SK-N-SH (cell line): ENCODE measurements around the gene DQX1. TPM values are rescaled to one million over a fixed set of nuclear protein-coding genes. Genes with fewer than 3 reads are reported as not detected.
A peak's percentile ranks its signal among the peaks of the same experiment; 100 is the strongest.

Source experiments
- CTCF ChIA-PET: fragments of 300-600, 350-600 bp; formaldehyde crosslinking; extraction: SDS; loops from one replicate; lab custom pipeline; 2021; lab: Yijun Ruan, JAX
- POLR2A ChIA-PET: fragments of 350-600 bp; sonication (Branson Sonifier 250); formaldehyde crosslinking; extraction: SDS; loops from one replicate; lab custom pipeline; 2020; ENCODE audit warnings: antibody characterized with exemption, inconsistent platforms; lab: Yijun Ruan, JAX
- DNase-seq: peaks from one replicate; pipeline ENCODE4 v3.0.0; 2012
- H2AFZ ChIP-seq: fragments of 200-600 bp; sonication (generic); 2 replicates; pipeline ENCODE4 v1.8.1; 2016; ENCODE audit warnings: antibody characterized with exemption, mild to moderate bottlenecking, low read depth
- H3F3A ChIP-seq: fragments of 200-600 bp; sonication (generic); replicated peaks from 2 replicates; pipeline ENCODE3; 2016; ENCODE audit warnings: antibody characterized with exemption, mild to moderate bottlenecking; ENCODE audit not compliant: insufficient read depth
- H3K27ac ChIP-seq, 2 experiments: fragments of 200-500 bp in 1 of 2; fragments of 200-600 bp in 1 of 2; sonication (Bioruptor generic) in 1 of 2; sonication (generic), shearing (Covaris generic) in 1 of 2; 2 replicates each; pipeline versions ENCODE4 v1.5.1 to v1.6.1; 2014 to 2016; ENCODE audit warnings: low read depth in 2 of 2, inconsistent platforms in 1 of 2, low read length in 1 of 2, mild to moderate bottlenecking in 1 of 2, mixed read lengths in 1 of 2
- H3K27me3 ChIP-seq: fragments of 200-600 bp; sonication (generic), shearing (Covaris generic); 2 replicates; pipeline ENCODE4 v1.6.1; 2016; ENCODE audit warnings: mixed run types; ENCODE audit not compliant: insufficient read depth
- H3K36me3 ChIP-seq, 2 experiments: fragments of 200-500 bp in 1 of 2; fragments of 200-600 bp in 1 of 2; sonication (Bioruptor generic) in 1 of 2; sonication (generic) in 1 of 2; replicated peaks in 1 of 2; 2 replicates each; pipeline versions ENCODE3 to v1.5.1; 2014 to 2016; ENCODE audit warnings: low read length in 1 of 2, mild to moderate bottlenecking in 1 of 2; ENCODE audit not compliant: insufficient read depth in 2 of 2, control insufficient read depth in 1 of 2
- H3K4me1 ChIP-seq, 2 experiments: fragments of 200-500 bp in 1 of 2; fragments of 200-600 bp in 1 of 2; sonication (Bioruptor generic) in 1 of 2; sonication (generic), shearing (Covaris generic) in 1 of 2; 2 replicates each; pipeline versions ENCODE4 v1.5.1 to v1.6.1; 2014 to 2016; ENCODE audit warnings: low read depth in 1 of 2, low read length in 1 of 2, mixed run types in 1 of 2; ENCODE audit not compliant: insufficient read depth in 2 of 2, control insufficient read depth in 1 of 2
- H3K4me2 ChIP-seq: fragments of 200-600 bp; sonication (generic), shearing (Covaris generic); 2 replicates; pipeline ENCODE4 v1.6.1; 2017; ENCODE audit warnings: mixed run types
- H3K4me3 ChIP-seq, 2 experiments: fragments of 200-500 bp in 1 of 2; fragments of 200-600 bp in 1 of 2; sonication (Bioruptor generic) in 1 of 2; sonication (generic), shearing (Covaris generic) in 1 of 2; 2 replicates each; pipeline versions ENCODE4 v1.5.1 to v1.8.1; 2014 to 2016; ENCODE audit warnings: low read depth in 2 of 2, inconsistent platforms in 1 of 2, low read length in 1 of 2, mild to moderate bottlenecking in 1 of 2, mixed read lengths in 1 of 2, moderate library complexity in 1 of 2
- H3K79me2 ChIP-seq: fragments of 200-600 bp; sonication (generic); 2 replicates; pipeline ENCODE4 v1.8.1; 2017; ENCODE audit warnings: mild to moderate bottlenecking; ENCODE audit not compliant: insufficient read depth
- H3K9ac ChIP-seq: fragments of 200-600 bp; sonication (generic); 2 replicates; pipeline ENCODE4 v1.6.1; 2017; ENCODE audit warnings: mixed run types
- H3K9me2 ChIP-seq: fragments of 200-600 bp; sonication (generic); 2 replicates; pipeline ENCODE4 v1.6.1; 2017; ENCODE audit warnings: mixed run types
- H3K9me3 ChIP-seq: fragments of 200-600 bp; sonication (generic); 2 replicates; pipeline ENCODE4 v1.6.1; 2017; ENCODE audit warnings: mixed run types, mild to moderate bottlenecking, moderate library complexity
- H4K20me1 ChIP-seq: fragments of 200-600 bp; sonication (generic); 2 replicates; pipeline ENCODE4 v1.6.1; 2017; ENCODE audit warnings: mild to moderate bottlenecking, mixed run types; ENCODE audit not compliant: insufficient read depth
- ELF1 ChIP-seq: IDR thresholded peaks from 2 replicates; pipeline ENCODE4 v1.4.0; 2012
- EZH2phosphoT487 ChIP-seq: fragments of 200-600 bp; sonication (generic); IDR thresholded peaks from 2 replicates; pipeline ENCODE4 v1.6.1; 2017; ENCODE audit warnings: low read depth, mixed run types, mild to moderate bottlenecking, antibody characterized with exemption, moderate library complexity, borderline replicate concordance
- FOSL2 ChIP-seq: IDR thresholded peaks from 2 replicates; pipeline ENCODE4 v1.4.0; 2012; ENCODE audit warnings: low read depth, mild to moderate bottlenecking, moderate library complexity, borderline replicate concordance
- FOXM1 ChIP-seq: IDR thresholded peaks from 2 replicates; pipeline ENCODE4 v1.4.0; 2012; ENCODE audit warnings: low read depth, mild to moderate bottlenecking
- GABPA ChIP-seq: IDR thresholded peaks from 2 replicates; pipeline ENCODE4 v1.4.0; 2012; ENCODE audit warnings: low read depth, mild to moderate bottlenecking
- GATA2 ChIP-seq: sonication (generic); formaldehyde crosslinking; IDR thresholded peaks from 2 replicates; pipeline ENCODE4 v1.5.0; 2020; ENCODE audit warnings: mild to moderate bottlenecking, missing genetic modification reagents
- IRF3 ChIP-seq: fragments of 150-350 bp; IDR thresholded peaks from 2 replicates; pipeline ENCODE4 v1.6.1; 2016; ENCODE audit warnings: mild to moderate bottlenecking, low read depth, low read length
- MEF2A ChIP-seq: IDR thresholded peaks from 2 replicates; pipeline ENCODE4 v1.4.0; 2012; ENCODE audit warnings: low read depth, borderline replicate concordance
- MXI1 ChIP-seq: IDR thresholded peaks from 2 replicates; pipeline ENCODE4 v1.6.1; 2012; ENCODE audit warnings: mild to moderate bottlenecking, low read depth, low read length, improper control_type of control experiment
- NFIC ChIP-seq: IDR thresholded peaks from 2 replicates; pipeline ENCODE4 v1.4.0; 2012; ENCODE audit warnings: borderline replicate concordance
- NRF1 ChIP-seq: IDR thresholded peaks from 2 replicates; pipeline ENCODE4 v1.6.1; 2012; ENCODE audit warnings: low read depth, mild to moderate bottlenecking, low read length
- PBX3 ChIP-seq: IDR thresholded peaks from 2 replicates; pipeline ENCODE4; 2012
- POLR2AphosphoS5 ChIP-seq: IDR thresholded peaks from 2 replicates; pipeline ENCODE4 v1.6.1; 2012; ENCODE audit warnings: low read depth, low read length
- RAD21 ChIP-seq: IDR thresholded peaks from 2 replicates; pipeline ENCODE4 v1.6.1; 2012; ENCODE audit warnings: mild to moderate bottlenecking, low read length
- RFX5 ChIP-seq: IDR thresholded peaks from 2 replicates; pipeline ENCODE4 v1.6.1; 2012; ENCODE audit warnings: mild to moderate bottlenecking, improper control_type of control experiment, low read length
- RXRA ChIP-seq: IDR thresholded peaks from 2 replicates; pipeline ENCODE4 v1.4.0; 2012; ENCODE audit warnings: low read depth, mild to moderate bottlenecking, borderline replicate concordance
- SIN3A ChIP-seq: IDR thresholded peaks from 2 replicates; pipeline ENCODE4 v1.6.1; 2012; ENCODE audit warnings: low read depth, mild to moderate bottlenecking, low read length, moderate library complexity, borderline replicate concordance
- SMC3 ChIP-seq: IDR thresholded peaks from 2 replicates; pipeline ENCODE4 v1.6.1; 2012; ENCODE audit warnings: low read depth, low read length, improper control_type of control experiment
- TCF12 ChIP-seq: IDR thresholded peaks from 2 replicates; pipeline ENCODE4 v1.4.0; 2012
- USF1 ChIP-seq: IDR thresholded peaks from 2 replicates; pipeline ENCODE4 v1.4.0; 2012; ENCODE audit warnings: low read depth, borderline replicate concordance
- USF2 ChIP-seq: fragments of 150-350 bp; IDR thresholded peaks from 2 replicates; pipeline ENCODE4 v1.6.1; 2017; ENCODE audit warnings: antibody characterized with exemption, low read length, low read depth, borderline replicate concordance
- YY1 ChIP-seq: IDR thresholded peaks from 2 replicates; pipeline ENCODE4 v1.4.0; 2012; ENCODE audit warnings: low read depth, mild to moderate bottlenecking
- ZBTB33 ChIP-seq: IDR thresholded peaks from 2 replicates; pipeline ENCODE4 v1.4.0; 2012; ENCODE audit warnings: low read depth, borderline replicate concordance
- WGBS: methylation state at CpG from one replicate; pipeline ENCODE4 v1.1.6; 2017; ENCODE audit warnings: low lambda C conversion rate; 5-methylcytosine and 5-hydroxymethylcytosine counted together
- polyA plus RNA-seq, 3 experiments: library from polyadenylated mRNA; depleted of rRNA; stranded (reverse); fragments of >200 nt; gene quantifications; 2 replicates each; pipeline ENCODE4 v1.2.3, GENCODE V29; 2012
- TF ChIP-seq, protein P1 (sequence below): IDR thresholded peaks from 2 replicates; pipeline ENCODE4 v1.4.0; 2012; ENCODE audit warnings: low read depth
- TF ChIP-seq, protein P2 (sequence below): fragments of 200-600 bp; sonication (generic); IDR thresholded peaks from 2 replicates; pipeline ENCODE4 v1.6.1; 2017; ENCODE audit warnings: antibody characterized with exemption, mild to moderate bottlenecking, moderate library complexity

Gene DQX1
- polyA plus RNA-seq, 1 of the 3 experiments (the other 2 are of a cell fraction) = 1.6 TPM

- Histone ChIP-seq H2AFZ (peak overlapping the region; percentile 75), H3K4me1 (peaks cover 7 to 21% of the 10 kb centered on the region in 2 experiments)
- TF ChIP-seq GATA2 (CRISPR knock-in tag) = no peak
- TF ChIP-seq ZBTB33 = no peak
- peak; percentile 15; the same call in 1 of the 2 replicates for TF ChIP-seq YY1
- peak; percentile 79 for TF ChIP-seq POLR2AphosphoS5
- no peak for TF ChIP-seq NRF1
- no peak for TF ChIP-seq USF2
- TF ChIP-seq SIN3A = peak; percentile 66; the same call in 1 of the 2 replicates
- peak; percentile 59 for TF ChIP-seq PBX3
- TF ChIP-seq ELF1 = peak; percentile 52
- TF ChIP-seq IRF3 = no peak
- 0 out of 2 replicates have a peak, but pooled peaks have one; percentile 24 for TF ChIP-seq FOXM1
- no peak; the same call in 1 of the 2 replicates for TF ChIP-seq RAD21
- TF ChIP-seq EZH2phosphoT487 = no peak
- TF ChIP-seq MXI1 = no peak
- TF ChIP-seq GABPA = peak; percentile 80
- TF ChIP-seq NFIC = peak; percentile 50; the same call in 1 of the 2 replicates
- TF ChIP-seq RXRA = no peak
- TF ChIP-seq TCF12 = peak; percentile 67
- TF ChIP-seq RFX5 = no peak
- TF ChIP-seq FOSL2 = peak; percentile 21; the same call in 1 of the 2 replicates
- TF ChIP-seq MEF2A = no peak
- TF ChIP-seq, protein P1, sequence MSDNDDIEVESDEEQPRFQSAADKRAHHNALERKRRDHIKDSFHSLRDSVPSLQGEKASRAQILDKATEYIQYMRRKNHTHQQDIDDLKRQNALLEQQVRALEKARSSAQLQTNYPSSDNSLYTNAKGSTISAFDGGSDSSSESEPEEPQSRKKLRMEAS = peak; percentile 65; the same call in 1 of the 2 replicates
- no peak for TF ChIP-seq SMC3
- TF ChIP-seq, protein P2, sequence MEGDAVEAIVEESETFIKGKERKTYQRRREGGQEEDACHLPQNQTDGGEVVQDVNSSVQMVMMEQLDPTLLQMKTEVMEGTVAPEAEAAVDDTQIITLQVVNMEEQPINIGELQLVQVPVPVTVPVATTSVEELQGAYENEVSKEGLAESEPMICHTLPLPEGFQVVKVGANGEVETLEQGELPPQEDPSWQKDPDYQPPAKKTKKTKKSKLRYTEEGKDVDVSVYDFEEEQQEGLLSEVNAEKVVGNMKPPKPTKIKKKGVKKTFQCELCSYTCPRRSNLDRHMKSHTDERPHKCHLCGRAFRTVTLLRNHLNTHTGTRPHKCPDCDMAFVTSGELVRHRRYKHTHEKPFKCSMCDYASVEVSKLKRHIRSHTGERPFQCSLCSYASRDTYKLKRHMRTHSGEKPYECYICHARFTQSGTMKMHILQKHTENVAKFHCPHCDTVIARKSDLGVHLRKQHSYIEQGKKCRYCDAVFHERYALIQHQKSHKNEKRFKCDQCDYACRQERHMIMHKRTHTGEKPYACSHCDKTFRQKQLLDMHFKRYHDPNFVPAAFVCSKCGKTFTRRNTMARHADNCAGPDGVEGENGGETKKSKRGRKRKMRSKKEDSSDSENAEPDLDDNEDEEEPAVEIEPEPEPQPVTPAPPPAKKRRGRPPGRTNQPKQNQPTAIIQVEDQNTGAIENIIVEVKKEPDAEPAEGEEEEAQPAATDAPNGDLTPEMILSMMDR = no peak
- TF ChIP-seq USF1 = no peak
Observed at GRCh38 chr2:74573747-74574562, 47.9 kb upstream of the DQX1 start.

More at GRCh38 chr2:74573747-74574562, 47.9 kb upstream of the DQX1 start:
- WGBS = 24% methylated on average over 7 of the region's 7 CpGs
- Histone ChIP-seq H3K9me3 (no peaks in the 10 kb centered on the region), H3K4me3 (peak overlapping the region; percentile 29 to 36; a peak in 2 of 4 replicates), H3K9ac (peak overlapping the region; percentile 11; the same call in 1 of the 2 replicates), H3F3A (peaks cover 33% of the 10 kb centered on the region), H3K27me3 (no peaks in the 10 kb centered on the region), H3K27ac (peak overlapping the region; percentile 68 to 82), H4K20me1 (no peaks in the 10 kb centered on the region), H3K4me2 (peak overlapping the region; percentile 49), H3K9me2 (no peaks in the 10 kb centered on the region), H3K79me2 (no peaks in the 10 kb centered on the region), H3K36me3 (no peaks in the 10 kb centered on the region)
- ChIA-PET POLR2A (no interaction called here), CTCF (interaction anchor here (1.0 to 7.3 kb wide), 3 partner anchors 14 to 91 kb away, joined by 3 to 75 read pairs (median 4); partner anchors contain the start of genes CCDC142 and TTC31)
- DNase-seq = no peak
